HG02884 (cell line): ENCODE measurements around the gene CDK15.
"Not testable (repeated sequence)": the region's sequence is repeated elsewhere in the genome, so short reads cannot be mapped to it uniquely, and the experiment has no call there.

Experiments
- ATAC-seq: cut with Tn5 transposase; IDR thresholded peaks from one replicate; pipeline ENCODE4 v1.9.1; 2021; ENCODE audit warnings: mild to moderate bottlenecking, moderate library complexity; ENCODE audit not compliant: unreplicated experiment

Gene CDK15

DNA sequence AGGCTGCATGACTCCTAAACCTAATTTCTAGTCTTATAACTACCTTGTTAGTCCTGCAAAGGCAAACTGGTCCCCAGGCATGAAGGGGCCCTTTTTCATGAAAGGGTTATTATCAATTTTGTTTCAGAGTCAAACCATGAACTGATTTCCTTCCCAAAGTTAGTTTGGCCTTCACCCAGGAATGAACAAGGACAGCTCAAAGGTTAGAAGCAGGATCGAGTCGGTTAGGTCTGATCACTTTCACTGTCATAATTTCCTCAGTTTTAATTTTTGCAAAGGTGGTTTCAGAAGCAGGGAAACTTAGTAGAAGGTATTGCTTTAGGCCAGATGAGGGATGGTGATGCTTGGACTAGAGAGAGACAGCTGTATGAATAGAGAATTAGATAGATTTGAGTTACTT is 16.9 kb upstream of the CDK15 start:
- ATAC-seq: no peak

GRCh38 chr2:201790291-201790690 is 16.0 kb upstream of the CDK15 start:
- ATAC-seq: no peak

DNA sequence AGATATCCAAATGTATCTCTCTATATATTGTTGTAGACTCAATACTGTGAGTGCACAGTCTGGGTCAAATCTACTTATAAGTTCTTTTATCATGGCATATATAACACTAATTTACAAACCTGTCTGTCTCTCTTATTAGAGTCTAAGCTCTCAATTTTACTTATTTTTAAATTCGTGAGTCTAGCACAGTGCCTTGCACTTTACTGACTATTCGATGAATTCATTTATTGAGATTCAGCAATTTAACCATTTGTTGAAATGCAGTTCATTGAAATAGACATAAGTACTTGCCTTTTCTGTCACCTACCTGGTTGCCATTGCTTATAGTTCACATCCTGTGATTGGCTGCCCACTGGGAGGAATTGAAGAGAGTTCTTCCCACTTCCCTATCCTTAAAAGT is 15.3 kb upstream of the CDK15 start:
- no peak for ATAC-seq

- no peak for ATAC-seq
Observed at GRCh38 chr2:201793631-201794030, 12.7 kb upstream of the CDK15 start.

GRCh38 chr2:201794294-201794693 is 12.0 kb upstream of the CDK15 start:
- ATAC-seq: no peak

- ATAC-seq: no peak
Observed at GRCh38 chr2:201795607-201796477, 10.5 kb upstream of the CDK15 start.

DNA sequence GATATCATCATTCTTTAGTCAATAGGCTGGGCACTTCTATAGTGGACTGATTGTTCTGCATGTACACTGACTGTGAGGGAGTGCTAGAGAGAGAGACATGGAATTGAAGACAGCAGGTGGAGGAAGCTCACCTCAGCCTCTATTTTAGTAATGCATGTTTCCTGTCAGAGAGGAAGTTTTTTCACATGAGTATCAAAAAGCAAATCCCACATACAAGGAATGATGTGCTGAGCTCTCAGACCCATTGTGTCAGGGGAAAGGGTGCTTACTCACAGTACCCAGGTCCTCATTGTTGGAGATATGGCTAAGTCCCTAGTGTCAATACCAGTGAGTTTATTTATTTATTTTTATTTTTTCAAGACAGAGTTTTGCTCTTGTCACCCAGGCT is 9.9 kb upstream of the CDK15 start:
- no peak for ATAC-seq

- no peak for ATAC-seq
Observed at GRCh38 chr2:201797175-201797840, 9.0 kb upstream of the CDK15 start.

DNA sequence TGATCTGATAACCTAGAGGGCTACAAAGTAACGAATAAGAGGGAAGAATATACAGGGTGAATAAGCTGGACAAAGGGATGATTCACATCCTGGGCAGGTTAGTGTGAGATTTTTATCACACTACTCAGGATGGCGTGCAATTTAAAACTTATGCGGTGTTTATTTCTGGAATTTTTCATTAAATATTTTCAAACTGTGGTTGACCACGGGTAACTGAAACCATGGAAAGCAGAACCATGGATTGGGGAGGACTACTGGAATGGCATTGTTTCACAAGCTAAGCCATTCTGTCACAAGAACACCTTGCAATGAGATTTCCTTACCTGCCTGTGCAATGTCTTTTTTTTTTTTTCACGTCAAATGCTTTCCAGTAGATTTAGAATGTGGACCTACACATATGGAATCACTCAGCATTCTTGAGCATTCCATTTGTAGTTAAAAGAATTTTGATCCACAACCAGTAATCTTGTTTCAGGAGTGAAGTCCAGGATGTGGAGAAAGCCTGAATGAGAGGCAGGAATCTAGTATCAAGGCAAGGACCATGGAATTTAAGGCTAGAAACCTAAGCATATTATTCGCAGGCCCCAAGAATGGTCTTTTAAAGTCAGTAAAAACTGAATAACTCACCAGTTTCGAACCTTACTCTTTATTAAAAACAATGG is 8.0 kb upstream of the CDK15 start:
- ATAC-seq: no peak

GRCh38 chr2:201798914-201799285 is 7.4 kb upstream of the CDK15 start:
- not testable (repeated sequence) for ATAC-seq

- no peak for ATAC-seq
Observed at GRCh38 chr2:201807452-201807999, 1.2 kb downstream of the CDK15 start.

DNA sequence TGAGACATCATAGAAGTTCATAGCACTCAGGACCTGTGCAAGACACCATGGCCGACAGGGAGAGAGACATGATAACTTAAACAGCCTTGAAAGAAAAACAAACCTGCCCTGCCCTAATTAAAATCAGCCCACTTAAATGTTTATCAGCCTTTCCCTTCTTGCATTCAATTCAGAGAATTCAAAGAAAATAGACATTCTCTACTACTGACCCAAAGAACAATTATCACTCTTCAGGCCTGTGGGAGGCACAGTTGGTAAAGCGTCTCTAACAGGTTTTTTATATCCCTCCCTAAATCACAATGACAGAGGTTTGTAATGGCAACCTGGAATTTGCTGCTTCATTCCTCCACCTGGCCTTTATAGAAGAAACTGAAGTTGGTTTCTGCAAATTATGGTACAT is 1.7 kb downstream of the CDK15 start:
- no peak for ATAC-seq

- no peak for ATAC-seq
Observed at GRCh38 chr2:201809633-201810032, 3.3 kb downstream of the CDK15 start.

DNA sequence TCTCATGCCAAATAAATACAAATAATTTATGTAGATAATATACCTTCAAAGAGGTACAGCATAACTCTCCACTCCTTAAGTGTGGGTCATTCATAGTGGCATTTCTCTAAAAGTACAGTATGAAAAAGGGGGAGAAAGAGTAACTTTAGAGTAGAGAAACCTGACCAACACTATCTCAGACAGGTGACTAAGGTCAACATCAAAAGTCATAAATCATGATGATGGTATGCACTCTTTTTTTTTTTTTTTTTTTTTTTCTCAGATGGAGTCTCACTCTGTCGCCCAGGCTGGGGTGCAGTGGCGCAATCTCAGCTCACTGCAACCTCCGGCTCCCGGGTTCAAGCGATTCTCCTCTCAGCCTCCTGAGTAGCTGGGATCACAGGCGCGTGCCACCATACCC is 4.3 kb downstream of the CDK15 start:
- not testable (repeated sequence) for ATAC-seq

GRCh38 chr2:201813996-201814760 is 7.8 kb downstream of the CDK15 start:
- ATAC-seq: no peak

DNA sequence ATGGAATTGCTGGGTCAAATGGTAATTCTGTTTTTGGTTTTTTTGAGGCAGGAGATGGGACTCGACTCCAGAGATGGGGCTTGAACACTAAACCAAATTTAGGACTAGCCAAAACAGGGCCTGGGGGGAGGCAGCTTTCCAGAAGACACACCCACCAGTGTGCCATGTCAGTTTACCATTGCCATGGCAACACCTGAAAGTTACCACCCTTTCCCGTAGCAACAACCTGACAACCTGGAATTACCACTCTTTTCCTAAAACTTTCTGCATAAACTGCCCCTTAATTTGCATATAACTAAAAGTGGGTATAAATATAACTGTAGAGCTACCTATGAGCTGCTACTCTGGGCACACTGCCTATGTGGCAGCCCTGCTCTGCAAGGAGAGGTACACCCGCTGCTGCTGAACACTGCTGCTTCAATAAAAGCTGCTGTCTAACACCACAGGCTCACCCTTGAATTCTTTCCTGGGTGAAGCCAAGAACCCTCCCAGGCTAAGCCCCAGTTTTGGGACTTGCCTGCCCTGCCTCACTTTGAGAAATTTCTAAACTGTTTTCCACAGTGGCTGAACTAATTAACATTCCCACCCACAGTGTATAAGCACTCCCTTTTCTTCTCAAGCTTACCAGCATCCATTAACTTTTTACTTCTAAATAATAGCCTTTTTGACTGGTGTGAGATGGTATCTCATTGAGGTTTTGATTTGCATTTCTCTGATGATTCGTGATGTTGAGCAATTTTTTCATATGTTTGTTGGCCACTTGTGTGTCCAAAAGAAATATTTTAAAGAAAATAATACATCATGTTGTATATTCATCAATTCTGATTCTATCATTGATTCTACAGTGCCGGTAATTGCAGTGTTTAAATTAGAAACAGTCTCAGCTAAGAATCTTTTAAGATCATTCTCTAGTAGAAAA is 10.6 kb downstream of the CDK15 start:
- no peak for ATAC-seq

DNA sequence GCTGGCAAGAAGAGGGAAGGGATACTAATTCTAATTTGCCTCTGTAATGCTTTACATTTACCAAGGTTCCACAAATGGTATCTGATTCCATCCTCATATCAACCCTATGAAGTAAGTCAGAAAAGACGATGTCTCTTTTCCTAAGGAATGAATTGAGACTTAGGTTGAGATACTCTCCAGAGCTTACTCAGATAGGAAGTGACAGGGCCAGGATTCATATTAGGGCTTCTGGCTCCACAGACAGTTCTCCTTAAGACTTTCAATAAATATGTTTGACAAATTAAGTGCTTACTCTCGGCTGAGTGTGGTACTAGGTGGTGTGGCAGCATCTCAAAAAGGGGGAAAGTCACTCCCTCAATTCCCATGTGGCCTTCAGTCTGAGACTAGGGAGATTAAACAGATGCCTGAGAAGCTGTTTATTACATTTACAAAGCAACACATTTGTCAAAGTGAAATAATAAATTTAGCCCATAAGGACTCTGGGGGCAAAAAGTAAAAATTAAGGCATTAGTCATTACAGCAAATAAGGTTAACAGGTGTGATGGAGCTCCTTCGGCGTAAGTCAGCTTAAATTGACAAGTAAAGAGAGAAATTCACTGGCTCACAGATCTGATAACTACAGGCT is 14.2 kb downstream of the CDK15 start:
- no peak for ATAC-seq

GRCh38 chr2:201821080-201821479 is 14.7 kb downstream of the CDK15 start:
- no peak for ATAC-seq

DNA sequence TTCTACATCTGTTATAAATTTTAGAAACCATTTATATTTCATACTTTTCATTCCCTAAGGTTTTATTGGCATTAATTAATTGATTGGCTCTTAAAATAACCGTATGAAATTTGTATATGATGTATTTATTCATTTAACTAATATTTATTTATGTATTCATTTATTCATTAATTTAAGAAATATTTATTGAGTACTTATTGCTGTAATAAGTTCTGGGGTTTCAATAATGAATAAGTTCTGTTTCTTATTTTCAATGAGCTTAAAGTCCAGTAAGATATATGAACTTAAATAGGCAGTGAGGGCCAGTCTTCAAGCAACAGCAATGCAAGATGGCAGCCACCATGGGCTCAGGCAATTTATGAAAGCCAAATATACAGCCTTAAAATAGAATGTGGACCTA is 17.9 kb downstream of the CDK15 start:
- ATAC-seq: no peak
